Measurements from ENCODE around the gene ST3GAL4.
"Not testable (repeated sequence)": the region's sequence is repeated elsewhere in the genome, so short reads cannot be mapped to it uniquely, and the experiment has no call there.

ST3GAL4 gene

DNA sequence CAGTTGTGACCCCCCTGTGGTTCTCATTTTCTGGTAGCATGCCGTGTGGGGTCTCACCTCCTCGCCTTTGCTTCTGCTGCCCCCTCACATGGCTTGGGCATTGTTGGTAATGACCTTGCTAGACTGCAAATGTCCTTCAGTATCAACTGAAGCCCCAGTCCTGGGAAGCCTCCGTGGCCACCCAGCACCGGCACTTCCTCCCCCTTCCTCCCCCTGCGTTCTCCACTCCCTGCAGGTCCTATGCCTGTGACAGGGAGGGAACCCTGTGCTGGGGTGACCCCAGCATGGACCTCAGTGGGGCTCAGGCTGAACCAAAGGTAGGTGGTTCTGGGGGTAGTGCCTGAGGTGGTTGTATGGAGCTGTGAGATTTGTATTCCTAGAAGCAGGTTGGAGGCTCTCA, 5.9 kb downstream of the ST3GAL4 start:
- in situ Hi-C loops (cut with MboI; ENCODE audit: low sequenced_read_pairs), result no loop called here

- in situ Hi-C loops (cut with MboI; ENCODE audit: low sequenced_read_pairs), result no loop called here
Observed at GRCh38 chr11:126362879-126363655, 7.6 kb downstream of the ST3GAL4 start.

GRCh38 chr11:126363706-126364248, 8.3 kb downstream of the ST3GAL4 start:
- in situ Hi-C loops (cut with MboI; ENCODE audit: low sequenced_read_pairs), result no loop called here

GRCh38 chr11:126364735-126365134, 9.2 kb downstream of the ST3GAL4 start:
- in situ Hi-C loops (cut with MboI; ENCODE audit: low sequenced_read_pairs), result not testable (repeated sequence)

- in situ Hi-C loops (cut with MboI; ENCODE audit: low sequenced_read_pairs), result not testable (repeated sequence)
Observed at GRCh38 chr11:126365508-126365907, 10.0 kb downstream of the ST3GAL4 start.

- in situ Hi-C loops (cut with MboI; ENCODE audit: low sequenced_read_pairs), result no loop called here
Observed at GRCh38 chr11:126366064-126366822, 10.8 kb downstream of the ST3GAL4 start.

DNA sequence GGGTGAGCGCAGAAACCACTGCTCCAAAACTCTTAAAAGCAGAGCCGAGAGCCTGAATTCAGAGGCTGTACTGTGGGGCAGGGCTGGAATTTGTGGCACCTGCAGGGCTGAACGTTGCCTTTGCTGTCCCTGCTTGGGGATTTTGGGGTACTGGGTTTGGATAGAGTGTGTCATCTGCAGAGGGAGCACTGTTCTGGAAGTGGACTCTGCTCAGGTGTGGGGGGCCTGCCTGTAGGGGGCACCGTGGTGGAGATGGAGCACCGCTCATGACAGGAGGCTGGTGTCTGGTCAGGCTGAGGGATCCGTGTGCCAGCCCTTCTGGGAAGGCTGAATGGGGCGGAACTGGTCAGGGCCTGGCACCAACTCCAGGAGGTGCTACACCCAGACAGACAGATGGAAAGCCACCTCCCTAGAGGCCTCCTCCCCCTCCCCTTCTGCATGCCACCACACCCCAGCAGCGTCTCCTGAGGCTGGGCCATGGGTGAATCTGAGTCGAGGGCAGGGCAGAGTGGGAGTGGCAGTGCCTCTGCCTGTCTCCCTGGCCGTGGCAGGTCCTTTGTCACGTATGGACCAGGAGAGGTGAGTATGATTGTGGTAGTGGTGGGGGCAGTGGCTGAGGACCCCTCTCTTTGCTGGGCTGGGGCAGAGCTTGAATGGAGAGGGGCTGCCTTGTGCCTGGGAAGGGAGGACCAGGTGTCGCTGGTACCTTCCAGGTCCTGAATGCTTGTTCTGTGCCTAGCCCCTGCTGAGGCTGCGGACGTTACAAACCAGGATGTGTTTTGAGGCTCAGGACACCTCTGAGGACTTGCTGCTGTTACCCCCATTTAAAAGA, 11.6 kb downstream of the ST3GAL4 start:
- in situ Hi-C loops (cut with MboI; ENCODE audit: low sequenced_read_pairs), result not testable (repeated sequence)

- in situ Hi-C loops (cut with MboI; ENCODE audit: low sequenced_read_pairs), result not testable (repeated sequence)
Observed at GRCh38 chr11:126367806-126368205, 12.3 kb downstream of the ST3GAL4 start.

- in situ Hi-C loops (cut with MboI; ENCODE audit: low sequenced_read_pairs), result not testable (repeated sequence)
Observed at GRCh38 chr11:126368336-126369119, 13.0 kb downstream of the ST3GAL4 start.

GRCh38 chr11:126370016-126370415, 14.5 kb downstream of the ST3GAL4 start:
- in situ Hi-C loops (cut with MboI; ENCODE audit: low sequenced_read_pairs), result no loop called here

- in situ Hi-C loops (cut with MboI; ENCODE audit: low sequenced_read_pairs), result no loop called here
Observed at GRCh38 chr11:126371595-126371994, 16.1 kb downstream of the ST3GAL4 start.

DNA sequence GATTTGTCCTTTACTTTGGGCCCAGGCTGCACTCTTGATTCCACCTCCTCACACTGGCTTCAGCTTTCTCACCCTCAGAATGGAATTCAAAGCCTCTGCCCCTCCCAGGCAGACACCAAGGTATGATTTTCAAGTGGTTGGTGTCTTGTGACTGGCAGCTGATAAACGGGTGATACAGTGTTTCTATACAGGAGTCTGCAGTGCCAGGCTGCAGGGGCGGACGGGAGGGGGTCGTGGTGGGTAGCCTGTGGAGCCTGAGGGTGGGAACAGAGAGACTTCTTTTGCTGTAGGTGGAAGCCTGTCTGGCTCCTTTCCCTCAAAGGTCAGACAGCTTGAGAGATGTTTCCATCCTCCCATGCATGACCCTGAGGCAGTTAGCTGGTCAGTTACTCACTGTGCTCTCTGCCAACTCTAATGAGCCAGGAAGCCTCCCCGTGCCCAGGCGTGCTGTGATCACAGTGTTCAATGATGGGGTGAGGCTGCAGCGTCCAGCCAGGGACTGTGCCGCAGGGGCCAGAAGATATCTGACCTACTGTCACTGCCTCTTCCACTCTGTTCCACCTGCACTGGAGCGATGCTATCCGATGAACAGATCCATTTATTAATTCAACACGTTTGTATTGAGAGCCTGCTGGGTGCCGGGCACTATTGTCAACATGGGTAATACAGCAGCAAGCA, 18.0 kb downstream of the ST3GAL4 start:
- in situ Hi-C loops (cut with MboI; ENCODE audit: low sequenced_read_pairs), result not testable (repeated sequence)

GRCh38 chr11:126374562-126375300, 19.2 kb downstream of the ST3GAL4 start:
- in situ Hi-C loops (cut with MboI; ENCODE audit: low sequenced_read_pairs), result not testable (repeated sequence)

DNA sequence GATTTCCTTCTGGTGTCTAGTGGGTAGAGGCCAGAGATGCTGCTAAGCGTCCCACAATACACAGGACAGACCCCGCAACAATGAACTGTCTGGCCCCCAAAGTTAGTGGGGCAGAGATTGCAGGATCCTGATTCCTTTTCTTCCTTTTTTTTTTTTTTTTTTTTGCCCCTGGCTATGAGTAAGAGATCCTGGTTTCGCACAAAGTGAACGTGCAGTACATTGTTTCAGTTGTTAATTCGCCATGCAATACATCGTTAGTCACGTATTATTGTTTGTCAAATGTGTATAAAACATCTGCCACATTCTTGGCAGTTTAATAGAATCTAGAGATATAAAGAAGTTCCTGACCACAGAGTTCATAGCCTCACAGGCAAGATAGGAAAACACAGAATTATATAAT, 20.2 kb downstream of the ST3GAL4 start:
- in situ Hi-C loops (cut with MboI; ENCODE audit: low sequenced_read_pairs), result no loop called here

DNA sequence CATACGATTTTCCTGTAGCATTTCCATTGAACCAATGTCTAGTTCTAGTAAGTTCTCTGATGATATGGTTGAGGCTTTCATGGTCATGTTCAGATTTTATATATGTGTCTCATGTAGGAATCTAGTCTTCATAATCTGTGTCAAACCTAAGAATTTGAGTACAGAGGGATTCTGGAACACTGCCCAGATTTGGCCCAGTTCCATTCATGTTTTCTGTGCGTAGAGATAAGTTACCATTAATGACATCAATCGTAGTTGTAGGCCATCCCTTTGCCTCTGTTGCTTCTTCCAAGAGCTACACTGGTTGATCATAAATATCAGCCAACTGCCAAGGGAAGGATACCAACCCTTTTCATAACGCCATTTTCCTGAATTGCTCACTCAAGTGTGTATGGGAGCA, 23.3 kb downstream of the ST3GAL4 start:
- in situ Hi-C loops (cut with MboI; ENCODE audit: low sequenced_read_pairs), result no loop called here

- in situ Hi-C loops (cut with MboI; ENCODE audit: low sequenced_read_pairs), result no loop called here
Observed at GRCh38 chr11:126380909-126381308, 25.4 kb downstream of the ST3GAL4 start.

- in situ Hi-C loops (cut with MboI; ENCODE audit: low sequenced_read_pairs), result not testable (repeated sequence)
Observed at GRCh38 chr11:126381960-126382359, 26.5 kb downstream of the ST3GAL4 start.

- in situ Hi-C loops (cut with MboI; ENCODE audit: low sequenced_read_pairs), result not testable (repeated sequence)
Observed at GRCh38 chr11:126382641-126383040, 27.2 kb downstream of the ST3GAL4 start.

Data from HL-60/S4 treated with retinoic acid at 250 ng/mL for 4 days and 3 days (cell line).